H9 (cell line): ENCODE data around the gene MRPS18A. TPM values are rescaled to one million over a fixed set of nuclear protein-coding genes. Genes with fewer than 3 reads are reported as not detected.

ENCODE experiments used
- DNase-seq: peaks from one replicate; pipeline ENCODE4 v3.0.0-alpha.2; 2017
- H2AFZ ChIP-seq: one replicate; pipeline ENCODE4 v1.6.1; 2013; ENCODE audit warnings: mild to moderate bottlenecking, low read length, control low read depth, moderate library complexity
- H2AK5ac ChIP-seq: 2 replicates; pipeline ENCODE4 v1.6.1; 2013; ENCODE audit warnings: low read length, control low read depth, mixed read lengths; ENCODE audit not compliant: insufficient read length
- H2BK120ac ChIP-seq: one replicate; pipeline ENCODE4 v1.6.1; 2013; ENCODE audit warnings: low read depth, mild to moderate bottlenecking, low read length, control low read depth, inconsistent platforms; ENCODE audit not compliant: poor library complexity, severe bottlenecking
- H2BK12ac ChIP-seq: 2 replicates; pipeline ENCODE4 v1.6.1; 2013; ENCODE audit warnings: low read length, control low read depth, mixed read lengths, low read depth; ENCODE audit not compliant: insufficient read length
- H2BK15ac ChIP-seq: 2 replicates; pipeline ENCODE4 v1.6.1; 2013; ENCODE audit warnings: low read depth, low read length, control low read depth
- H2BK20ac ChIP-seq: one replicate; pipeline ENCODE4 v1.6.1; 2013; ENCODE audit warnings: low read depth, mild to moderate bottlenecking, low read length, control low read depth, inconsistent platforms; ENCODE audit not compliant: poor library complexity, severe bottlenecking
- H2BK5ac ChIP-seq: 2 replicates; pipeline ENCODE4 v1.6.1; 2013; ENCODE audit warnings: low read length, control low read depth, mixed read lengths; ENCODE audit not compliant: insufficient read length
- H3K14ac ChIP-seq: 2 replicates; pipeline ENCODE4 v1.6.1; 2013; ENCODE audit warnings: low read length, control low read depth; ENCODE audit not compliant: insufficient read depth
- H3K18ac ChIP-seq: 2 replicates; pipeline ENCODE4 v1.6.1; 2013; ENCODE audit warnings: low read depth, mild to moderate bottlenecking, mixed read lengths, low read length, control low read depth; ENCODE audit not compliant: insufficient read length
- H3K23ac ChIP-seq: 2 replicates; pipeline ENCODE4 v1.6.1; 2013; ENCODE audit warnings: low read length, control low read depth, mixed read lengths, low read depth; ENCODE audit not compliant: insufficient read length
- H3K23me2 ChIP-seq: 2 replicates; pipeline ENCODE4 v1.6.1; 2013; ENCODE audit warnings: low read depth, mild to moderate bottlenecking, mixed read lengths, low read length, control low read depth; ENCODE audit not compliant: insufficient read length, poor library complexity, severe bottlenecking
- H3K27ac ChIP-seq: 2 replicates; pipeline ENCODE4 v1.5.1; 2013; ENCODE audit warnings: low read length, control low read depth, mixed read lengths, low read depth; ENCODE audit not compliant: insufficient read length
- H3K27me3 ChIP-seq: 2 replicates; pipeline ENCODE4 v1.6.1; 2013; ENCODE audit warnings: low read length, control low read depth, inconsistent platforms; ENCODE audit not compliant: insufficient read depth
- H3K4ac ChIP-seq: 2 replicates; pipeline ENCODE4 v1.6.1; 2013; ENCODE audit warnings: low read depth, mild to moderate bottlenecking, control low read depth, inconsistent platforms, low read length, moderate library complexity
- H3K4me1 ChIP-seq: 2 replicates; pipeline ENCODE4 v1.6.1; 2013; ENCODE audit warnings: low read length, control low read depth, inconsistent platforms; ENCODE audit not compliant: insufficient read depth
- H3K4me2 ChIP-seq: 2 replicates; pipeline ENCODE4 v1.6.1; 2013; ENCODE audit warnings: low read length, control low read depth, mixed read lengths; ENCODE audit not compliant: insufficient read length, insufficient read depth
- H3K56ac ChIP-seq: 2 replicates; pipeline ENCODE4 v1.6.1; 2013; ENCODE audit warnings: low read depth, mild to moderate bottlenecking, mixed read lengths, low read length, control low read depth; ENCODE audit not compliant: insufficient read length
- H3K79me1 ChIP-seq: 2 replicates; pipeline ENCODE4 v1.6.1; 2013; ENCODE audit warnings: low read depth, mild to moderate bottlenecking, moderate library complexity, low read length, control low read depth, inconsistent platforms; ENCODE audit not compliant: insufficient read depth, poor library complexity, severe bottlenecking
- H3K79me2 ChIP-seq: 2 replicates; pipeline ENCODE4 v1.6.1; 2013; ENCODE audit warnings: low read length, control low read depth, inconsistent platforms; ENCODE audit not compliant: insufficient read depth
- H3K9ac ChIP-seq: 2 replicates; pipeline ENCODE4 v1.6.1; 2013; ENCODE audit warnings: low read length, control low read depth, mixed read lengths; ENCODE audit not compliant: insufficient read length; ENCODE audit errors: extremely low read depth
- H3K9me3 ChIP-seq: one replicate; pipeline ENCODE4 v1.6.1; 2013; ENCODE audit warnings: low read depth, low read length, inconsistent platforms; ENCODE audit not compliant: control insufficient read depth
- H3T11ph ChIP-seq: one replicate; pipeline ENCODE4 v1.6.1; 2013; ENCODE audit warnings: mild to moderate bottlenecking, low read length, control low read depth, inconsistent platforms
- H4K20me1 ChIP-seq: one replicate; pipeline ENCODE4 v1.6.1; 2013; ENCODE audit not compliant: control insufficient read depth, insufficient read length, insufficient read depth
- H4K5ac ChIP-seq: 2 replicates; pipeline ENCODE4 v1.6.1; 2013; ENCODE audit warnings: low read depth, mild to moderate bottlenecking, mixed read lengths, low read length, control low read depth; ENCODE audit not compliant: insufficient read length
- H4K8ac ChIP-seq: replicated peaks from 2 replicates; pipeline ENCODE4 v1.6.1; 2013; ENCODE audit warnings: low read length, control low read depth, mixed read lengths, low read depth; ENCODE audit not compliant: insufficient read length
- H4K91ac ChIP-seq: 2 replicates; pipeline ENCODE4 v1.6.1; 2013; ENCODE audit warnings: low read depth, mild to moderate bottlenecking, moderate library complexity, mixed read lengths, low read length, control low read depth; ENCODE audit not compliant: insufficient read length
- H3K27ac Mint-ChIP-seq, 3 experiments: 2 replicates in 2 of 3; 3 replicates in 1 of 3; pipeline ENCODE4 v1.8.0; 2020 to 2021; ENCODE audit warnings: mixed read lengths in 3 of 3, mild to moderate bottlenecking in 1 of 3, moderate library complexity in 1 of 3
- H3K27me3 Mint-ChIP-seq: 2 replicates; pipeline ENCODE4 v1.8.0; 2021; ENCODE audit warnings: low read depth, mild to moderate bottlenecking, moderate library complexity, mixed read lengths
- H3K36me3 Mint-ChIP-seq, 3 experiments: 2 replicates in 2 of 3; 3 replicates in 1 of 3; pipeline ENCODE4 v1.8.0; 2020 to 2021; ENCODE audit warnings: low read depth in 3 of 3, mixed read lengths in 3 of 3; ENCODE audit not compliant: insufficient read depth in 1 of 3
- H3K4me1 Mint-ChIP-seq, 2 experiments: 2 replicates each; pipeline ENCODE4 v1.8.0; 2020; ENCODE audit warnings: mixed read lengths in 2 of 2
- H3K4me3 Mint-ChIP-seq, 2 experiments: 2 replicates in 1 of 2; 3 replicates in 1 of 2; pipeline ENCODE4 v1.8.0; 2020 to 2021; ENCODE audit warnings: mild to moderate bottlenecking in 2 of 2, mixed read lengths in 2 of 2, moderate library complexity in 1 of 2
- H3K9me3 Mint-ChIP-seq, 2 experiments: 2 replicates in 1 of 2; 3 replicates in 1 of 2; pipeline ENCODE4 v1.8.0; 2020; ENCODE audit warnings: mild to moderate bottlenecking in 2 of 2, mixed read lengths in 2 of 2, moderate library complexity in 1 of 2
- CTCF ChIP-seq: fragments of 200-600 bp; sonication (generic); conservative IDR thresholded peaks from 3 replicates; pipeline ENCODE4 v1.8.0; 2021; ENCODE audit warnings: antibody characterized with exemption, mild to moderate bottlenecking
- WGBS: extraction: QIAGEN DNeasy Blood & Tissue Kit; methylation state at CpG from one replicate; pipeline ENCODE4 v1.1.7; 2013; ENCODE audit warnings: missing lambda C conversion rate, low lambda C conversion rate, mixed read lengths; ENCODE audit not compliant: insufficient read length; ENCODE audit errors: extremely low coverage; 5-methylcytosine and 5-hydroxymethylcytosine counted together
- total RNA-seq: library from RNA; stranded (reverse); gene quantifications from 2 replicates; pipeline ENCODE4 v1.2.1, GENCODE V29; 2021

The MRPS18A gene
- total RNA-seq, 1 experiment from 2014 or later = 65.1 TPM

- Mint-ChIP-seq H3K27me3 (no peaks in the 10 kb centered on the region), H3K9me3 (no peaks in the 10 kb centered on the region), H3K4me1 (peaks cover 13 to 39% of the 10 kb centered on the region in 2 experiments), H3K4me3 (no peak overlapping the region), H3K36me3 (no peaks in the 10 kb centered on the region; a peak in 1 of 7 replicates), H3K27ac (no peak overlapping the region; a peak in 1 of 7 replicates)
- Histone ChIP-seq H3K18ac (no peak overlapping the region), H4K91ac (no peak overlapping the region), H3K79me1 (no peaks in the 10 kb centered on the region), H3K56ac (no peak overlapping the region), H2BK5ac (no peak overlapping the region), H3K4ac (no peak overlapping the region), H3K27ac (no peak overlapping the region), H2AFZ (no peak overlapping the region), H3K4me2 (no peak overlapping the region), H3K9ac (no peak overlapping the region), H3K79me2 (no peaks in the 10 kb centered on the region), H3K4me1 (no peaks in the 10 kb centered on the region), H3K27me3 (no peaks in the 10 kb centered on the region), H2AK5ac (no peak overlapping the region), H2BK15ac (no peak overlapping the region), H3T11ph (no peak overlapping the region), H2BK12ac (no peak overlapping the region), H4K20me1 (no peaks in the 10 kb centered on the region), H3K23ac (no peak overlapping the region), H3K23me2 (no peaks in the 10 kb centered on the region), H4K8ac (no peak overlapping the region), H4K5ac (no peak overlapping the region), H2BK120ac (no peak overlapping the region), H3K14ac (no peak overlapping the region), H3K9me3 (no peaks in the 10 kb centered on the region), H2BK20ac (no peak overlapping the region)
- no peak for TF ChIP-seq CTCF
- WGBS = no CpG with 5 or more reads among the region's 2 CpGs
- DNase-seq = peak; percentile 7
Observed at GRCh38 chr6:43736844-43737243, 49.3 kb upstream of the MRPS18A start.
